GM18505 (cell line): Measurements from ENCODE around the gene BRD7.

ENCODE experiments used
- ATAC-seq: cut with Tn5 transposase; IDR thresholded peaks from one replicate; pipeline ENCODE4 v1.9.1; 2021; ENCODE audit not compliant: unreplicated experiment
- POLR2A ChIP-seq: IDR thresholded peaks from 4 replicates; pipeline ENCODE4 v1.6.1; 2011; ENCODE audit warnings: borderline replicate concordance; ENCODE audit not compliant: insufficient read depth, insufficient read length; ENCODE audit errors: extremely low read depth

The BRD7 gene

DNA sequence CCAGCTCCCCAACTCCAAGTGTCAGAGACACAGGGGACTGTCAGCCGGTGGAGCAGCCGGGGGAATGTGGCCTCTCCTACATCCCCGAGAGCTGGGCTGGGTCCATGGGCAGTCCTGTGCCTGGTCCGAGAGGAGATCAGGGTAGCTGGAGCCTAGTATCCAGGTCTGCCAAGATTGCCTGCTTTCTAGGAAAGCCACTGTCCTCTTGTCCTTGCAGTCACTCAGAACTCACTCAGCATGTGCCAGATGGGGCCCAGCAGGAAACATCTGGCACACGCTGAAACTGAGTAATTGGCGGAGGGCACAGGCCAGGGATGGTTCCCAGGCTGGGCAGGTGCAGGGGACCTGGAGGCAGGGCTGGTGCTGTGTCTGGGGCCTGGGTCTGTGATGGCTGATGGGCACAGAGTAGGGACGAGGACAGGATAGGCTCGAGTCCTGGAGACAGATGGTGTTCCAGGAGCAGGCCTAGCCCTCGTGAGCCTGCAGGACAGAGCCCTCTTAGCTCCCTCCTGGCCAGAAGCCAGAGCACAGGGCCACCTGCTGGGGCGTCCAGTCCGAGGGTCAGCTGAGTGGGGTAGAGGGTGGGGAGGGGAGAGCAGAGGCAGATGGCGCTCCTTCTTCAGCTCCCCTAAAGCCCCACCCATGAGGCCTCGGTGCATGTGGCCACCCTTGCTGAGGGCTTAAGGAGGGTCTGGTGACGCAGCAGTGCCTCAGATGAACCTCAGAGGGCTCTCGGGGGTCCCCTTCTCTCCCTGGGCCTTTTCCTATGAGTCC, 71.3 kb downstream of the BRD7 start:
- no peak for ATAC-seq
- TF ChIP-seq POLR2A: no peak

DNA sequence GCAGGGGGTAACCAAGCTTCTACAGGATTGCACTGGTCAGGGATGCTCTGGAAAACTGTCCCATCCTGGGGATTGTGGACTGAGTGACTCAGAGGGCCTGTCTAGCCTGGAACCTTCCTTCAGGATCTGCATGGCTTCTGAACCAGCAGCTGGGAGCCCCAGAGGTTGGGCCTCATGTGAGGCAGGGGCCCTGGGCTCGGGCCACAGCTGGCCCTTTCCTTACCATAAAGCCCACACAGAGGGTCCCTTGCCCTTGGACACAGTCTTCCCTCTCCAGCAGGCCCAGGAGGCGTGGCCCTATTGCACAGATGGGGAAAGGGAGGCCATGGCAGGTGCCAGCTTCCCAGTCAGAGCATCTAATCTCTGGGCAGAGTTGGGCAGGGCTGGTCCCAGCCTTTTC, 72.0 kb downstream of the BRD7 start:
- no peak for ATAC-seq
- no peak for TF ChIP-seq POLR2A

DNA sequence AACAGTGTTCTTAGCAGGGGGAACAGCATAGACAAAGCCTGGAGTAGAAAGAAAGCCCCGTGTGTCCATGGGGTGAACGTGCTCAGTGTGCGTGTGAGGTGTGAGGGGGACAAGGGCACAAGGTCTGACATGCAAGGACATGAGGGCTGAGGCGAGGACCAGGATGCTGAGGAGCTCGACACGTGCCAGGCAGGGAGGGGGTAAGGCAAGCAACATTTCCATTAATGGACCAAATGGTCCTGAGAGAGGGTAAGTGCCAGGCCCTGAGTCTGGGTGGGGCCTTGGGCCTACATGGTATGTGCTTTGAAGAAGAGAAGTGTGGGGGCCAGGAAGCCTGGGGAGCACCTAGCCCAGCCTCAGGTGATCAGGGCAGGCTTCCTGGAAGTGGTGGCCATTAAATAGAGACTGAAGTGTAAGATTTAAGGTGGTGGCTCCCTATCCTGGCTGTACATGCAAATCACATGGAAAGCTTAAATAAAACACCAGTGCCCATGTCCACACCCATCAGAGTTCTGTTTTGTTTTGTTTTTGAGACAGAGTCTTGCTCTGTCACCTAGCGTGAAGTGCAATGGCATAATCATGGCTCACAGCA, 73.2 kb downstream of the BRD7 start:
- no peak for ATAC-seq

DNA sequence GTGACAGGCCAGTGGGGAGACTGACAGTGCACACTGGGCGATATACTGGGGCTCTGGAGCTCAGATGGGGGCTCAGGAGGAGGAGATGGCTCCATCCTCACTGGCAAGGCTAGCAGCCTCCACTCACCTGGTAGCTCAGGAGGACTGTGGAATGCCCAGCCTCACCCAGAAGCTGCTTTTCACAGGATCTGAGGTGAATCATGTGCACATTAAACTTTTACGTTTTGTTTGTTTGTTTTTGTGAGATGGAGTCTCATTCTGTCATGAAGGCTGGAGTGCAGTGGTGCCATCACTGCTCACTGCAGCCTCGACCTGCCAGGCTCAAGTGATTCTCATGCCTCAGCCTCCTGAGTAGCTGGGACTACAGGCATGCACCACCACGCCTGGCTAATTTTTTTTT, 73.8 kb downstream of the BRD7 start:
- no peak for ATAC-seq
- TF ChIP-seq POLR2A: no peak

More for the DNA sequence above, 73.2 kb downstream of the BRD7 start:
- no peak for TF ChIP-seq POLR2A

DNA sequence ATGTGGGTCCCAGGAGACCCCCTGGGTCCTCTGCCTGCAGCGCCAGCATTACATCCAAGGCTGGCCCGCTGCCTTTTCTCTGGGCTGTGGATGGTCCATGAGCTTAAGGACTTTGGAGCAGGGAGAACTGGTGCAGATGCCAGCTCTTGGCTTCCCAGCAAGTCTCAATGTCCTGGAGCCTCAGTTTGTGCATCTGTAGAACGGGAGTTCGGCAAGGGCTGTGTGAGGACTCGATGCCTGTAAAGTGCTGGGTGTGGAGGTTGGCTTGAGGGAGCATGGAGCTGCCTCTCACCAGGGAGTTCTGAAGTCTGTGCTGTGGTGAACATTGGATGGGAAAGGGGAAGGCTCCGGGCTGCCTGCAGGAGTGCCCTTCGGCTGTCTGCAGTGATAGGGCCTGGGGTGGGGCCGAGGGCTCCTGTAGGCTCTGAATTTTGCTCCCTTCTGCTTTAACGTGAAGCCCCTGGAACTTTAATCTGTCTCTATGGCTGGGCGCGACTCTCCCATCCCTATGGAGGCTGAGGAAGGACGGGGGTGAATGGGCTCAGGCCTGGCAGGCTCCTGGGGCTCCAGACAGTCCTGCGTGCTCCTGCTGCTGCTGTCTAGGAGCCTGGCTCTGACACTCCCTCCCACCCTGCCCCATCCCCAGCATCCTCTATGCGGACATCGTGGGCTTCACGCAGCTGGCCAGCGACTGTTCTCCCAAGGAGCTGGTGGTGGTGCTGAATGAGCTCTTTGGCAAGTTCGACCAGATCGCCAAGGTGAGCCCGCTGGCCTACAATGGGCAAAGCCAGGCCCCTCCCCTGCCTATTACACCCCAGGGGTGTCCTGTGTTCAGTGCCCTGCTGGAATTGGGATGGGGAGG, 74.6 kb downstream of the BRD7 start:
- TF ChIP-seq POLR2A: no peak
- ATAC-seq: no peak

DNA sequence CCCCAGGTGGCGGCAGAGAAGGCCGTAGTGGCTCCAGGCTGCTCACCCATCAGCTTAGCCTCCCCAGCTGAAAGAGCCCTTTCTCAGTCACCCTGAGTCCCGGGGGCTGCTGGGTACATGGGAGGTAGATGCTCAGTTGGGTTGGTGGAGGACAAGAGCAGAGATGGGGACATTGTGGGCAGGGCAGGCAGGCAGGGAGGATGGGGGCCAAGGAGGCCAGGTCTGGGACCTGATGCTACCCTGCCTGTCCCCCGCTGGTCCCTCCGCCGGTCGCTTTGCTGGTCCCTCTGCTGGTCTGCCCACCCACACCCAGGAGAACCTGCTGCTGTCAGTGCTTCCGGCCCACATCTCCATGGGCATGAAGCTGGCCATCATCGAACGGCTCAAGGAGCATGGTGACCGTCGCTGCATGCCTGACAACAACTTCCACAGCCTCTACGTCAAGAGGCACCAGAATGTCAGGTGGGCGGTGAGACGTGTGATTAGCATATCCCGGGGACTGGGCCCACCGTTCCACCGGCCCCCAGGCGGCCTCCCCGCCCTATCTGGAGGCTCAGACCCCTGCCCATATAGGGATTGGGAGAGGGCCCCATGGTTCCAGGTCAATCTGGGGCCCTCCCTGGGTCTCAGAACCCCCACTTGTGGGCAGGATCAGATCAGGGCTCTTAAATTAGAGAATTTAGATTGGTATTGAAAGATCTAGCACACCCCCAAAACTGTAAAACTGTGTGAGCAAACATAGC, 75.6 kb downstream of the BRD7 start:
- no peak for ATAC-seq
- no peak for TF ChIP-seq POLR2A

DNA sequence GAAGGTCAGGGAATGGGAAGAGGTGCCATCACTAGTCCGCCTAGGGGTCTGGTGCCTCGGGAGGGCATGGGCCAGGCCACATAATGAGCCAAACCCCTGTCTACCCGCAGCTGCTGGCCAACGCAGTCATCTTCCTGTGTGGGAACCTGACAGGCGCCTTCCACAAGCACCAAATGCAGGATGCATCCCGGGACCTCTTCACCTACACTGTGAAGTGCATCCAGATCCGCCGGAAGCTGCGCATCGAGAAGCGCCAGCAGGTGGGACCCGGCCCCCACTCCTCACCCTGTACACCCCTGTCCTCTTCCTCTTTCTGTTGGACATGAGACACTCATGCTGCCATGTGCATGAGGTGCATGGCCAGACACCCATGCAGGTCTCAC, 76.2 kb downstream of the BRD7 start:
- ATAC-seq: no peak
- TF ChIP-seq POLR2A: no peak

DNA sequence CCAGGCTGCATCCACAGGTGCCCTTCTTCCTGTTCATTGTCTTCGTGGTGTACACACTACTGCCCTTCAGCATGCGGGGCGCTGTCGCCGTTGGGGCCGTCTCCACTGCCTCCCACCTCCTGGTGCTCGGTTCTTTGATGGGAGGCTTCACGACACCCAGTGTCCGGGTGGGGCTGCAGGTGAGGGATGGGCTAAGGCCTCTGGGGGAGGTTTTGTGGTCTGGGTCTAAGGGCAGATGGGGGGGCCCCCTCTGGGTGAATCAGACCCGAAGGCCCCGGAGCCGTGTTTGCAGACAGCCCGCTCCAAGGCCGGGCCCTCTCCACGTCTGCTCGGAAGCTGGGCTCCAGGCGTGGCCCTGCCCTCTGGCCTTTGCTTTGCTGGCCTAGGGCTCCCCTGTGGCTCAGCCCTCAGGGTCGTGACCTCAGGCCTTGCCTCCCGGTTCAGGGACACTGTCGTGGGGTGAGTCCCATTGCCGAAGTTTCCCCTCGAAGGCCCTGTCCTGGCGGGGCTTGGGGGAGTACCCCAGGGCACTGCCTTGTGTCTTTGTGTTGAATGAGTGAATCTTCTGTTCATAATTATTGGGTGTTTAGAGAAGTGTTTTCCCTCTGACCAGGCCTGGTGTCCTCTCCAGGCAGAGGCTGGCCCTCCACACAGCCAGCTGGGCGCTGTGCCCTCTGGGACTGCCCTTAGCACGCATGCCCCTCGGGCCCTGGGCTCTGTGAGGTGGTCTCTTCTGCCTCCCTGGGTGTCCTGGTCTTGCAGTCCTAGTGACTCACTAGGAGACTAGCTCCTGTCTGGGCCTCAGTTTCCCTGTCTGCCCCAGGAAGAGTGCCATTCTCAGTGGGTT, 76.8 kb downstream of the BRD7 start:
- ATAC-seq: no peak
- TF ChIP-seq POLR2A: no peak

DNA sequence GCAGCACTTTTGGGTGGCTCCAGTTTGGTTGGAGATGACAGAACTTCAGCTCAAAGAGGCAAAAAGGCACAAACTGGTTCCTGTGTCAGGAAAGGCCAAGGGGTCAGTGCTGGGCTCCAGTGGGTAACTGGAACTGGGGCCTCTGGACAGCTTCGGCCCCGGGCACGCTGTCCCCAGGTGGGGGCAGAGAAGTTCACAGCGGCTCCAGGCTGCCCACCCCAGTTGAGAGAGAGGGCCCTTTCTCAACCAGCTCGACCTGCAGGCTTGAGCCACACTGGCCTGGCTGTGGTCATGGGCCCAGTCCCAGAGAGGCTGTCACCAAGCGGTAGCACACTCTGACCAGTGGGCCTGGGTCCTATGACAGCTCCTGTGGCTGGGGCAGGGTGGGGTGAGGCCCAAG, 77.9 kb downstream of the BRD7 start:
- TF ChIP-seq POLR2A: no peak

DNA sequence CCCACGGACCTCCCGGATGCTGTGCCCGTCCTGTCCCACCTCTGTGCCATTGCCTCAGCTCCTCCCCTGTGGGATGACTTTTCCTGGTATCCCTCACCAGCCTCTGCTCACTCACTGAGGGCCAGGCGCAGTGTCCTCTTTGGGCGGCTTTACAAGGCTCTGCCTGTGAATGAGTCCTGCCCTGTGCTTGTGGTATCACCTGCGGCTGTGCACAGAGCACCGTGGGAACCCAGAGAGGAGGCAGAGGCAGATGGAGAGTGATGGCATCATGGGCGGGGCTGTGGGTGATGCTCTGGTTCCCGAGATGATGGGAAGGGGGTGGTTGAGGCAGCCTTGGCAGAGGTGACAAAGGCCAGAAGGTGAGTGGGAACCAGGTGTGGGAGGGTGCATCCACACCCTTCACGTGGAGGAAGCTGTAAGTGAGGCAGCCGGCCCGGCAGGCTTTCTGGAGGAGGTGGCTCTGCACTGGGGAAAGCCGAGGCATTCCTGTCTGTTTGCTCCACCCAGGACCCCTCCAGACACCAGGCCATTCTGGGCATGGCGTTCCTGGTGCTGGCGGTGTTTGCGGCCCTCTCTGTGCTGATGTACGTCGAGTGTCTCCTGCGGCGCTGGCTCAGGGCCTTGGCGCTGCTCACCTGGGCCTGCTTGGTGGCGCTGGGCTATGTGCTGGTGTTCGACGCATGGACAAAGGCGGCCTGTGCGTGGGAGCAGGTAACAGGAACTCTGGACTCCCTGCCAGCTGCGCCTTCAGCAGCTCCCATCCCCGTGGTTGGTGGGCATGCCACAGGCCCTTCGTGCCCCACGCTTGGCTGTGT, 78.6 kb downstream of the BRD7 start:
- no peak for ATAC-seq
- no peak for TF ChIP-seq POLR2A

More for the DNA sequence above, 77.9 kb downstream of the BRD7 start:
- no peak for ATAC-seq

DNA sequence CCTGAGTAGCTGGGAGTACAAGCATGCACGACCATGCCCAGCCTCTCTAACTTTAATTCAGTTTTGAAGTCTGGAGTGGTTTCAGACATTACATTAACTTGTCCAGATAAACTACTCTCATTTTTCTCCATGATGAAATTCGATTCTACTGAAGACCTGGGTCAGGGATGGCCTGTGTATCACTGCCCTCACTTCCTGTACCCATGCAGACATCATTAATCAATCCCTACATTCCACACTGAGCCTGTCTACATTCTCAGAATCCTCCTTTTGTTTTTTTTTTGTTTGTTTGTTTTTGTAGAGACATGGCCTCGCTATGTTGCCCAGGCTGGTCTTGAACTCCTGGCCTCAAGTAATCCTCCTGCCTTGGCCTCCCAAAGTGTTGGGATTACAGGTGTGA, 79.9 kb downstream of the BRD7 start:
- ATAC-seq: no peak

More for the DNA sequence above, 79.9 kb downstream of the BRD7 start:
- no peak for TF ChIP-seq POLR2A
